Activated CD4-positive, alpha-beta T cell treated with anti-CD3 and anti-CD28 coated beads, Interleukin-2, amount 10 ng/mL, durations not matched to agents 7 days and 5 days (primary cell): Measurements from ENCODE around the gene TAC1. TPM values are rescaled to one million over a fixed set of nuclear protein-coding genes. Genes with fewer than 3 reads are reported as not detected.

Experiments
- CTCF ChIA-PET: fragments of 350-600 bp; sonication (Branson Sonifier 250); formaldehyde crosslinking; loops from one replicate; lab custom pipeline; 2021; ENCODE audit warnings: antibody characterized with exemption; lab: Charles Lee
- POLR2A ChIA-PET: fragments of 350-600 bp; sonication (Branson Sonifier 250); formaldehyde crosslinking; loops from one replicate; lab custom pipeline; 2021; ENCODE audit warnings: antibody characterized with exemption; lab: Charles Lee
- DNase-seq: peaks from one replicate; pipeline ENCODE4 v3.0.0-alpha.2; 2020
- H3K27ac Mint-ChIP-seq: one replicate; pipeline ENCODE4 v1.8.0; 2021; ENCODE audit warnings: mild to moderate bottlenecking, moderate library complexity, mixed read lengths
- H3K27me3 Mint-ChIP-seq: one replicate; pipeline ENCODE4 v1.8.0; 2021; ENCODE audit warnings: mixed read lengths
- H3K36me3 Mint-ChIP-seq: one replicate; pipeline ENCODE4 v1.8.0; 2021; ENCODE audit warnings: low read depth, mixed read lengths
- H3K4me1 Mint-ChIP-seq: one replicate; pipeline ENCODE4 v1.8.0; 2021; ENCODE audit warnings: mixed read lengths
- H3K4me3 Mint-ChIP-seq: one replicate; pipeline ENCODE4 v1.8.0; 2021; ENCODE audit warnings: mild to moderate bottlenecking, moderate library complexity, mixed read lengths
- H3K9me3 Mint-ChIP-seq: one replicate; pipeline ENCODE4 v1.8.0; 2021; ENCODE audit warnings: mixed read lengths
- total RNA-seq, 2 experiments: library from RNA; stranded (reverse); gene quantifications; one replicate each; pipeline ENCODE4 v1.2.3, GENCODE V29; 2021

The TAC1 gene, protein sequence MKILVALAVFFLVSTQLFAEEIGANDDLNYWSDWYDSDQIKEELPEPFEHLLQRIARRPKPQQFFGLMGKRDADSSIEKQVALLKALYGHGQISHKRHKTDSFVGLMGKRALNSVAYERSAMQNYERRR
- not detected for total RNA-seq

DNA sequence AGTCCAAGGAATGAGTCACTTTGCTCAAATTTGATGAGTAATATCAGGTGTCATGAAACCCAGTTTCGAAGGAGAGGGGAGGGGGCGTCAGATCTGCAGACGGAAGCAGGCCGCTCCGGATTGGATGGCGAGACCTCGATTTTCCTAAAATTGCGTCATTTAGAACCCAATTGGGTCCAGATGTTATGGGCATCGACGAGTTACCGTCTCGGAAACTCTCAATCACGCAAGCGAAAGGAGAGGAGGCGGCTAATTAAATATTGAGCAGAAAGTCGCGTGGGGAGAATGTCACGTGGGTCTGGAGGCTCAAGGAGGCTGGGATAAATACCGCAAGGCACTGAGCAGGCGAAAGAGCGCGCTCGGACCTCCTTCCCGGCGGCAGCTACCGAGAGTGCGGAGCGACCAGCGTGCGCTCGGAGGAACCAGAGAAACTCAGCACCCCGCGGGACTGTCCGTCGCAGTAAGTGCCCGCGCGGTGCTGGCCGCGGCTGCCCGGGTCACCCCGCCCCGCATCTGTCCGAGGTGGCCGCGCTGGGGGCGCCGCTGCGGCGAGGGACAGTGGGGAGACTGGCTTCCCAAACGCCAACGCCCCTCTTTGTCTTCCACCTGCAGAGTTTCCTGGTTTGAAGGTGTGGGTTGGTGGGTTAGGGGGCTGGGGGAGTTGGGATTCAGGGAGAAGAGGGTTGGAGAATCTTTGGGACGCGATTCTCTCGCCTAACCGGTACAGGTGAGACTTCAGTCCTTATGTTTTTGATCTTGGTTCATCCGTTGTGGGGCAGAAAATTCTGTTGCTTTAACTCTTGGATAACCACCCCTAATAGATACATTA is at the start of gene TAC1:
Gene TAC1, plus strand, starts transcription at position 351 of the 829 bp plus-strand sequence. CDS start 527 bp downstream, outside the sequence.
- Mint-ChIP-seq H3K4me1 (peaks cover 9% of the 10 kb centered on the region), H3K9me3 (no peaks in the 10 kb centered on the region), H3K4me3 (no peak within 1 kb of the TSS), H3K27me3 (peaks cover 63% of the 10 kb centered on the region), H3K27ac (no peak within 1 kb of the TSS), H3K36me3 (peaks cover 3% of the 10 kb centered on the region)
- CTCF ChIA-PET = no interaction called here
- no peak for DNase-seq
- POLR2A ChIA-PET = no interaction called here

DNA sequence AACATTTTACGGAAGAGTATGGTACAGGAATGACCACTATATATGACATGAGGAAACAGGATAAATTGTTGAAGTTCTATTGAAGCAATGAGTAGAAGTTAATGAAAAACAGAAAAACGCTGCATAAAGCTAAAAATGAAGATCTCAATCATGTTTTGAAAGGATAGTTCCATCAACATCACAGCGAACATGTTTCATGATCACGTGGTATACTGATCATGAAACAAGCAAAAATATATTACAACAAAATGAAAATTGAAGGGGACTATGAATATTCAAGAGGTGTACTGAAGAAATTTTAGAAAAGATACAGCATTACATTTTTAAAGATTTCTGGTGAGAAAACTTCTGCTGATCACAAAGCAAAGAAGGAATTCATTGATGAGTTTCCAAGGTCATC is 45.9 kb upstream of the TAC1 start:
- H3K27me3 Mint-ChIP-seq = no peaks in the 10 kb centered on the region
- no peaks in the 10 kb centered on the region for H3K4me1 Mint-ChIP-seq
- POLR2A ChIA-PET = no interaction called here

DNA sequence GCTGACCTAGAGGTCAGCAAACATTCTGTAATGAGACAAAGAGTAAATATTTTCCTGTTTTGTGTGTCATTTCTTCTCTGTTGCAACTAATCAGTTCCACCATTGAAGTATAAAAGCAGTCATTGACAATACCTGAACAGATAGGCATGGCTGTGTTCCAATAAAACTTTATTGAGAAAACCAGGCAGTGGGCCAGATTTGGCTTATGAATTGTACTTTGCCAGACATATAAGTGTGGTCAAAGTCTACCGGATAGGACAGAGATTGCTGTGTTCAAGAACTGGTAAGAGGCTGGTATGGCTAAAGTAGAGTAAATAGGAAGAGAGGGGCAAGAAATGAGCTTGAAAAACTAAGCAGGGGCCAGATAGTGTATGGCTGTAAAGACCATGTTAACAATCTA is 38.3 kb upstream of the TAC1 start:
- no peak overlapping the region for H3K27ac Mint-ChIP-seq

More for the DNA sequence above, 45.9 kb upstream of the TAC1 start:
- no peak overlapping the region for H3K4me3 Mint-ChIP-seq
- no peak overlapping the region for H3K27ac Mint-ChIP-seq
- no peak for DNase-seq
- no peaks in the 10 kb centered on the region for H3K9me3 Mint-ChIP-seq
- CTCF ChIA-PET = no interaction called here
- no peaks in the 10 kb centered on the region for H3K36me3 Mint-ChIP-seq

DNA sequence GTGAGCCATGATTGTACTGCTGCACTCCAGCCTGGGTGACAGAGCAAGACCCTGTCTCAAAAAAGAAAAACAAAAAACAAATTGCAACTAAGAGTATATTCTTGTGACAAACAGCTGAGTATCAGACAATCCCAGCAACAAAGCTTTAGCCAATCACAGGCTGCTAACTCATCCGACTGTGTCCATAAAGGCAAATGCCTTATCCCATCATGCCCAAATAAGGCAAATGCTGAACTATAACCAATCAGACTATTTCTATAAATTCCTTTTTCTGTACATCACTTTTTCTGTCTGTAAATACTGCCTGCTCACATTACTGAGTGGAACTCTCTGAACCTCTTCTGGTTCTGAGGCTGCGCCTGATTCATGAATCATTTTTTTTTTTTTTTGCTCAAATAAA is 37.5 kb upstream of the TAC1 start:
- no peak overlapping the region for H3K27ac Mint-ChIP-seq
- DNase-seq = no peak
- H3K4me3 Mint-ChIP-seq = no peak overlapping the region
- H3K4me1 Mint-ChIP-seq = no peaks in the 10 kb centered on the region
- POLR2A ChIA-PET = no interaction called here
- CTCF ChIA-PET = no interaction called here
- no peaks in the 10 kb centered on the region for H3K36me3 Mint-ChIP-seq
- H3K27me3 Mint-ChIP-seq = no peaks in the 10 kb centered on the region
- no peaks in the 10 kb centered on the region for H3K9me3 Mint-ChIP-seq

More for the DNA sequence above, 38.3 kb upstream of the TAC1 start:
- Mint-ChIP-seq H3K4me1 (no peaks in the 10 kb centered on the region), H3K9me3 (no peaks in the 10 kb centered on the region), H3K36me3 (no peaks in the 10 kb centered on the region), H3K4me3 (no peak overlapping the region), H3K27me3 (no peaks in the 10 kb centered on the region)
- ChIA-PET POLR2A (no interaction called here), CTCF (no interaction called here)
- DNase-seq = no peak

DNA sequence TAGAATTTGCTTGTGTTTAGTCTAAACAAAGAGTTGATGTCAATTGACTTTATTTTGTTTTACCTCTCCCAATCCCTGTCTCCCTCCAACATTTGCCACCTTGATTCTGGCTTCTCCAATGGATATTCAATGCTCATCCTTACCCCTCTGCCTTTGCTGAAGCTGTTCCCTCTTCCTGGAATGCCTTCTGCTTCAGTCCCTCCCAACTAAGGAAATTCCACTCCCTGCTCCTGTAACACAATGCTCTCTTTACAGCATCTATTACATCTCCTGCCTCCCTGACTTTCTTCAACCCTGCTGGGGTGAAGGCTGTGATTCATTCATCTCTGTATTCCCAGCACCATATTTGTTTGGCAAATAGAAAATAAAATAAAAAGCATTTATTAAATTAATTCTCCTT is 34.5 kb upstream of the TAC1 start:
- no peak overlapping the region for H3K27ac Mint-ChIP-seq
- H3K9me3 Mint-ChIP-seq = no peaks in the 10 kb centered on the region
- no peak for DNase-seq
- CTCF ChIA-PET = no interaction called here
- no peaks in the 10 kb centered on the region for H3K4me1 Mint-ChIP-seq
- H3K36me3 Mint-ChIP-seq = no peaks in the 10 kb centered on the region
- POLR2A ChIA-PET = no interaction called here
- no peaks in the 10 kb centered on the region for H3K27me3 Mint-ChIP-seq
- H3K4me3 Mint-ChIP-seq = no peak overlapping the region

DNA sequence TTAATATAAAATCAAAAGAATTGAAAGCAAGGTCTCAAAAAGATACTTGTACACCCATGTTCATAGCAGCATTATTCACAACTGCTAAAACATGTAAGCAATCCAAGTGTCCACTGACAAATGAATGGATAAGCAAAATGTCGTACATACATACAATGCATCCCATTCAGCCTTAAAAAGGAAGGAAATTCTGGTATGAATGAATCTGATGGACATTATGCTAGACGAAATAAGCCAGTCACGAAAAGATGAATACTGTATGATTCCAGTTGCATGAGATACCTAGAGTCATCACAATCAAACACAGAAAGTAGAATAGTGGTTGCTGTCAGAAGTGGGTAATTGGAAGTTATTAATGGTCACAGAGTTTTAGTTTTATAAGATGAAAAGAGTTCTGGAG is 9.5 kb upstream of the TAC1 start:
- peaks cover 2% of the 10 kb centered on the region for H3K27me3 Mint-ChIP-seq
- no peaks in the 10 kb centered on the region for H3K4me1 Mint-ChIP-seq
- POLR2A ChIA-PET = no interaction called here
- CTCF ChIA-PET = interaction anchor here (0.6 kb wide), 1 partner anchor 717 kb away, joined by 3 read pairs; no protein-coding TSS in a partner anchor
- no peak for DNase-seq
- no peak overlapping the region for H3K27ac Mint-ChIP-seq
- H3K9me3 Mint-ChIP-seq = no peaks in the 10 kb centered on the region
- H3K36me3 Mint-ChIP-seq = no peaks in the 10 kb centered on the region
- no peak overlapping the region for H3K4me3 Mint-ChIP-seq

DNA sequence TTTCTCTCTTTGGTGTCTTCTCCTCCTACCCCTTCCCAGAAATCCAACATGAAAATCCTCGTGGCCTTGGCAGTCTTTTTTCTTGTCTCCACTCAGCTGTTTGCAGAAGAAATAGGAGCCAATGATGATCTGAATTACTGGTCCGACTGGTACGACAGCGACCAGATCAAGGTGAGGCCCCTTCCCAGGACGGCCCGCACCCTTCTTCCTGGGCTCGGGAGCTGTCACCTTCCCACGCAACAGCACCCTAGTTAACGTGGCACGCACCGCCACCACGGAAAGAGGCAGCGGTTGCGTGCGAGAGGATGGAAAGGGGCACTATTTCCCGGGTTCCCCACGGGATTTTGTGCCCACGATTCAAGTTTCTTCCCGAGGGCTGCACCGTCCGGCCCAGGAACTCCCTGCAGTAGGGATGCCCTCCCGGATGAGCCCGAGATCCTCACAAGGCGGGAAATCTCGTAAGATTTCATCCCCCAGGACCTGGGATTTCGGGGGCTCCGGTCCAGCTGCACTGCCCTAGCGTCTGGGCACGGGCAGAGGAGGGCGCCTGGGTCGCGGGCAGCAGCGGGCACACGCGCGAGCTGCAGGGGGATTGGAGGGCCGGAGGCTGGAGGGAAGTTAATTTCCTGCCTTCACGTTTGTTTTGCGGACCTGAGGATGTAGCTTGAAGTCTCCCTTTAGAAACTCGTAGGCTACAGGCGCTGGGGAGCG is 834 bp downstream of the TAC1 start:
- peaks cover 3% of the 10 kb centered on the region for H3K36me3 Mint-ChIP-seq
- ChIA-PET CTCF (no interaction called here), POLR2A (no interaction called here)
- H3K4me1 Mint-ChIP-seq = peaks cover 9% of the 10 kb centered on the region
- no peak for DNase-seq
- H3K27ac Mint-ChIP-seq = no peak overlapping the region
- no peaks in the 10 kb centered on the region for H3K9me3 Mint-ChIP-seq
- H3K27me3 Mint-ChIP-seq = peaks cover 63% of the 10 kb centered on the region
- H3K4me3 Mint-ChIP-seq = no peak overlapping the region

DNA sequence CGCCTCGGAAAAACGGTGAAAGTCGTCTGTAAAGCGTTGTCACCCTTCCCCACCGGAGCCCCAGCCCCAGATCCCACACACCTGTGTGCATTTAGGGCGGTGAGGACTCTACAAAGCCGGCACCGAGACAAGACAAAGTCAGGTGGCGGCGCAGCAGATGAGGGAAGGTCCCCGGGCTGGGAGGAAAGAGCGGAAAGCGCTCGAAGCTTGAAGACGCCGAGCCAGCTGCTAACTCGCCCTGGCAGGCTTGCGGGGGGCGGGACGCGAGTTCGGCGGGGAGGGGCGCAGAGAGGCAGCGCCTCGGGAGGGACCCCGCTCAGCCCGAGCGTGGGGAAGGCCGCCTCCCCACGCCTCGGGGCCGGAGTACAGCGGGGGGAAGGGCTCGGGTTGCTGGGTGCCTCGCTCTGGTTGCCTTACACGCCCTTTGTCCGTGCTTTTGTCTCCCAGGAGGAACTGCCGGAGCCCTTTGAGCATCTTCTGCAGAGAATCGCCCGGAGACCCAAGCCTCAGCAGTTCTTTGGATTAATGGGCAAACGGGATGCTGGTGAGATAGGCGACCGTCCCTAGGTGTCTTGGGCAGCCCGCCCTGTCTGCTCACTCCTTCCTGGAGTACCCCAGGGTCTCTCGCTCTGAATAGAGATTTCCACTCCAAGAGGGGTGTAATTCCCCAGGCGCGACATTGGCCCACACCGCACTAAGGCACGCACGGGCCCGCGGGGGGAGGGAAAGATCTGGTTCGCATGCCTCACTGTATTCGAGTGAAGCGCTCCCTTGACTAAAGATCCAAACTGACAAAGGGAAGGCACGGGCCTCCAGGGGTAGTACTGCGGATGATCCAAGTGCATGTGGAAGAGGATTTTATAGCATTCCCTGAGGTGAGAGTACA is 1.6 kb downstream of the TAC1 start:
- no peaks in the 10 kb centered on the region for H3K9me3 Mint-ChIP-seq
- peaks cover 3% of the 10 kb centered on the region for H3K36me3 Mint-ChIP-seq
- DNase-seq = no peak
- H3K4me3 Mint-ChIP-seq = no peak overlapping the region
- POLR2A ChIA-PET = no interaction called here
- H3K4me1 Mint-ChIP-seq = peaks cover 9% of the 10 kb centered on the region
- H3K27ac Mint-ChIP-seq = no peak overlapping the region
- CTCF ChIA-PET = no interaction called here
- peaks cover 61% of the 10 kb centered on the region for H3K27me3 Mint-ChIP-seq

DNA sequence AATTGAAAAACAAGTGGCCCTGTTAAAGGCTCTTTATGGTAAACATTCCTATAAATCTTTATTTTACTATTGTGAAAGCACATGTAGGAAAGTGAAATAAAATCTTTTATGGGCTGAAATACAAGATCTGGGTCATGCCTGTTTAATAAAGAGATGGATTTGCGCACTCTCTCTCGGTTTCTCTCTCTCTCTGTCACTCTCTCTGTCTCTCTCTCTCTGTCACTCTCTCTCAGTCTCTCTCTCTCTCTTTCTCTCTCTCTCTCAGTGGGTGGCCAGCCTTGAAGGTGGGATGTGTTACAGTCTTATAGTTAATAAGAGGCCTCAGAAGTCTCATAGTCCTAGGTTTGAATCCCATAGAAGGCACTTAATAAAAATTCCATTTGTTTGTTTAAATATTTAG is 2.4 kb downstream of the TAC1 start:
- POLR2A ChIA-PET = no interaction called here
- H3K4me1 Mint-ChIP-seq = peaks cover 9% of the 10 kb centered on the region

DNA sequence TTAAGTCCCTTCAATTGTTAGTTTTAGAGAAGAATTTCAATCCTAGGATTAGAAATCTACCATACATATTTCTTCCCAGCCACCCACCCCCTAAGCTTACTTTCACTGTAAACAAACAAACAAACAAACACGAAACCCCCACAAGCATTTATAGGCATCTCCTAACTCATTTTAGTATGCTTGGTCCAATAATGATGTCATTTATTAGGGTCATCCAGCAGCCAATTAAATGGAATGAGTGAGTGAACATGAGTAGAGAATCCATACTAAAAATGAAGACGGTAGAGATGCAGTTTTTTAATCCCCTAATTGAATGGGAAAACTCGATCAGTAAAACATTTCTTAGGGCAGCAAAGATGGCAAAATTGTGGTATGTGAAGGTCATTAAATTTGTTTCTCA is 3.2 kb downstream of the TAC1 start:
- Mint-ChIP-seq H3K36me3 (peaks cover 3% of the 10 kb centered on the region), H3K4me1 (peaks cover 9% of the 10 kb centered on the region), H3K27ac (no peak overlapping the region), H3K27me3 (peaks cover 51% of the 10 kb centered on the region), H3K9me3 (no peaks in the 10 kb centered on the region), H3K4me3 (no peak overlapping the region)
- CTCF ChIA-PET = no interaction called here
- POLR2A ChIA-PET = no interaction called here
- DNase-seq = no peak

More for the DNA sequence above, 2.4 kb downstream of the TAC1 start:
- H3K27ac Mint-ChIP-seq = no peak overlapping the region
- no peaks in the 10 kb centered on the region for H3K9me3 Mint-ChIP-seq
- no peak for DNase-seq
- H3K27me3 Mint-ChIP-seq = peaks cover 57% of the 10 kb centered on the region
- CTCF ChIA-PET = no interaction called here
- peaks cover 3% of the 10 kb centered on the region for H3K36me3 Mint-ChIP-seq
- no peak overlapping the region for H3K4me3 Mint-ChIP-seq

DNA sequence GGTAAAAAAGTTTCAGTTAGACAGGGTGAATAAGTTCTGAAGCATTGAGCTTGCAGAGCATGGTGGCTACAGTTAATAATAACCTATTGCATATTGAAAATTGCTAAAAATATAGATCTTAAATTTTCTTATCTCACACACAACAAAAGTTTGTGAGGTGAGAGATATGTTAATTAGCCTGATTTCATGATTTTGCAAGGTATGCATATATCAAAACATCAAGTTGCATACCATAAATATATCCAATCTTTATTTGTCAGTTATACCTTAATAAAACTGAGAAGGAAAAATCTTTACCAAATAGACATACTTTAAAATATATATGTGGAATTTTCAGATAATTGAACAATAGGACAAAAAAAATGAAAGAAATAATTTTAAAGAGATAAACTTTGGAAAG is 16.6 kb downstream of the TAC1 start:
- H3K4me1 Mint-ChIP-seq = no peaks in the 10 kb centered on the region
- no peak overlapping the region for H3K4me3 Mint-ChIP-seq
- no peak overlapping the region for H3K27ac Mint-ChIP-seq
- no peaks in the 10 kb centered on the region for H3K36me3 Mint-ChIP-seq
- no peaks in the 10 kb centered on the region for H3K9me3 Mint-ChIP-seq
- POLR2A ChIA-PET = no interaction called here
- CTCF ChIA-PET = no interaction called here
- peaks cover 6% of the 10 kb centered on the region for H3K27me3 Mint-ChIP-seq
- no peak for DNase-seq

DNA sequence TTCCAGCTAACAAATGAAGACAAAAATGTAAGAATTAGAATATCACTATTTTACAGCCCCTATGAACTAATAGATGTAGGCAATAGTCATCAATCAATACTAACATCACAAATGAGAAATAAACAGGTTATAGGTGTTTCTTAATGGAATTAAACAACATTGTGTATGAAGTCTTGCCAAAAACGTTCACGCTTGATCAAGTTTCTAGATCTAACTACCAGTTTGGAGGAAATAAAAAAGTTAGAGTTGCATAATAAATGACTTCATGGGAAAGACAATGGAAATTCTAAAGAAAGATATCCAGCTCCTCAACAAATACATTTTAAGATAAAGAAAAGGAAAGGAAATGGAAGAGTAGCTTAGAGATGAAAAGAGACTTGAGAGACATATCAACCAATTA is 19.7 kb downstream of the TAC1 start:
- H3K4me3 Mint-ChIP-seq = no peak overlapping the region
- POLR2A ChIA-PET = no interaction called here
- H3K9me3 Mint-ChIP-seq = no peaks in the 10 kb centered on the region
- CTCF ChIA-PET = no interaction called here
- H3K4me1 Mint-ChIP-seq = no peaks in the 10 kb centered on the region
- no peaks in the 10 kb centered on the region for H3K36me3 Mint-ChIP-seq
- no peak for DNase-seq
- H3K27me3 Mint-ChIP-seq = peaks cover 3% of the 10 kb centered on the region
- H3K27ac Mint-ChIP-seq = no peak overlapping the region
